Activated CD4-positive, alpha-beta T cell treated with anti-CD3 and anti-CD28 coated beads, Interleukin-2, amount 50 U/mL, for 4 hours (primary cell): ENCODE measurements around the gene GUCY1A1.

Source experiments
- DNase-seq, 2 experiments: peaks; one replicate each; pipeline ENCODE4 v3.0.0-alpha.2; 2020

Gene GUCY1A1

DNA sequence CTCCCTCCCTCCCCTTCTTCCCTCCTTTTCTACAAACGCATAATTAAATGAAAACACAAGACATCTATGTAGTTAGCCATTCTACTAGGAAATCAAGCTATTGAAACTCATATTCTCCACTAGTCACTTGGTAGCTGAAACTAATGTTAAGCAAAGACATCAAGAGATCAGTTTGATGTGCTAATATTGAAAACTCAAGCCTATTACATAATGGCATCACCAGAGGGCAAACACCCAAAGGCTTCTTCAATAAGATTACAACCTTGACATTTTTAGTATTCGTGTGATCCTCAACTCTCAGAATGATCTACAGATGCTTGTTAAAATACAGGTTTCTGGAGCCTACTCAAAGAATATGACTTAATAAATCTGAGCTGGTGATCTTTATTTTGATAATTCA is 6.2 kb upstream of the GUCY1A1 start:
- DNase-seq = no peak

- no peak for DNase-seq
Observed at GRCh38 chr4:155665054-155665453, 1.6 kb upstream of the GUCY1A1 start.

- no peak for DNase-seq
Observed at GRCh38 chr4:155667222-155667567, 547 bp downstream of the GUCY1A1 start.

GRCh38 chr4:155667568-155668511 is 1.2 kb downstream of the GUCY1A1 start:
- DNase-seq = no peak

GRCh38 chr4:155668707-155669220 is 2.1 kb downstream of the GUCY1A1 start:
- DNase-seq = no peak

DNA sequence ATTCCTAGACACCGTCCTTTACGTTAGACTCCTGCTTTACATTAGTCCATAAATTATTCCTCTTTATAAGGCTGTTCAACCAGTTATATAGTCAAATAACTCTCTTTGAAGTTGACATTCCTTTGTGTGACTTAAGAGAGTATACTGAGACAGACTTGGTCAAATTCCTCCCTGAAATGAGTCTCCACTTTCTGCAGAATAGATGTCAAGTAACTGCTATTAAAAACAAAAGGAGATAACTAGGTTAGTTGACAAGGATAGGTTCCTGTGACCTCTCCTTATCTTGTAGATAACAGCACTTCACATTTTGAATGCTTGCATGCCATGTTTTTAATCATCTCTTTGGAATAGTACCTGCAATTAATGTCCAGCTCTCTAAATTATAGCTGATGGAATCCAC is 5.7 kb downstream of the GUCY1A1 start:
- DNase-seq = no peak

DNA sequence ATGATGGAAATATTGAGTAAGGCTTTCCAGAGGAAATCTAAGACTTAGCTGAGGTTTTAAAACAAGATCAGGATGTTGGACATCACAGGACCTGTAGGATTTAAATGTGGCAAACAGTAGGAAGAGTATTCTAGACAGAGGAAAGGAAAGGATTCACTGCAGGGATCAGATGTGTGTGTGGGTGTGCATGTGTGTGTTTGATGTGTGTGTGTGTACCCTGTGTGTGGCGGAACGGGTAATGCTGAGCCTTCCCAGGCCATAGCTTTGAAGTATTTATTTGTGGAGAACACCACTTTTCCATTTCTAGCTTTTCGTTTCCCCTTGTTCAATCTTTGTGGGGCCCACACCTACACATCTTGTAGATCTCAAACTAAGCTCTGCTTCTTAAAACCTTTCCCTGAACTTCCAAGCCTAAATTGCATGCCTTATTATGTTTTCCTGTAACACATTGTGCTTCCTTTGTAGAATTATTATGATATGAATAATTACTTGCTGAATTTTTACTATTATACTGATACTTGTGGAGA is 6.9 kb downstream of the GUCY1A1 start:
- DNase-seq = no peak

- no peak for DNase-seq
Observed at GRCh38 chr4:155674669-155675071, 8.0 kb downstream of the GUCY1A1 start.

DNA sequence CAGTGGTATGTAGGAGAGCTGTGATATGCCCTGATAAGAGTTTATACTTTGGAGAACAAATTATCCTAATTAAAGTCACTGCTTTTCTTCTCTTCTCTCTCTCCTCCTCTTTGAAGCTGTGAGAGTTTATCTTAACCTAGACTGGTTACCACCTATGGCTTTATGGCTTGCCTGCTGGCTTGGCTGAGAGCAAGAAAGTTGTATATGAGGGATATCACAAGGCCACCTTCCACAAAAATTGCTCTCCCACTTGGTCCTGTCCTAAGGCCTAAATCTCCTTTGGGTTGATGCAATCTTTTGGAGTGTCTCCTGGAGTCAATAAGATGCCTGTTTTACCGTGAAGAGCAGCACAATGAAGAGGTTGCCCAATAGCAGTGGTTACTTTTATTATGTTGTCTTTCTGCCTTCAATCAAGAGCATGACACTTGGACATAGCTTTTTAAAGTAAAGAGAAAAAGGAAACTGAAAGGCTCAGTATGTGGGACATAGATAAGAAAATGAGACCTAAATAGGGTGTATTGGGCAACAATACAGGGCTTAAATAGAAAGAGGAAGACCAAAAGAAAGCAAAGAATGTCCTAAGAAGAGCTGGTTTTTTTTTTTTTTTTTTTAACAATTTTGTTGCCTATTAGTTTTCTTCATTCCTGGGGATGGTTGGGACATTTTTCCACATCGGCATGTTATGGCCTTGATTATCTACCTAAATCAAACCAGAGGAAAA is 9.2 kb downstream of the GUCY1A1 start:
- no peak for DNase-seq

- no peak for DNase-seq
Observed at GRCh38 chr4:155676430-155676825, 9.8 kb downstream of the GUCY1A1 start.

DNA sequence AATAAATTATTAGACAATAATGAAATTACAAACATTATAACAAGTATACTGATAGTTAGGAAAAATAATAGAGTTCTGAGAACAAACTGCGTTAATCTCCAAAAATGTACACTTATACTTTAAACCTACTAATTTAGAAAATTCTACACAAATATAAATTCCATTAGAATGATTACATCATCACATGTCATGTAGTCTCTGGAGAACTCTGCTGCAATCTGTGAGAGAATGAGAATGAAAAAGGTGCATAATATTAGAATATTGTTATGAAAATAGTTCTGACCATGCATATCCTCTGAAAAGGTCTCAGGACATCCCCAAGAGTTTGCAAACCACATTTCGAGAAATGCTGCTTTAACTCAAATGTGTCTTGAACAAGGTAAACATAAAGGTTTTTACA is 11.4 kb downstream of the GUCY1A1 start:
- DNase-seq = no peak

GRCh38 chr4:155679343-155679742 is 12.7 kb downstream of the GUCY1A1 start:
- no peak for DNase-seq

DNA sequence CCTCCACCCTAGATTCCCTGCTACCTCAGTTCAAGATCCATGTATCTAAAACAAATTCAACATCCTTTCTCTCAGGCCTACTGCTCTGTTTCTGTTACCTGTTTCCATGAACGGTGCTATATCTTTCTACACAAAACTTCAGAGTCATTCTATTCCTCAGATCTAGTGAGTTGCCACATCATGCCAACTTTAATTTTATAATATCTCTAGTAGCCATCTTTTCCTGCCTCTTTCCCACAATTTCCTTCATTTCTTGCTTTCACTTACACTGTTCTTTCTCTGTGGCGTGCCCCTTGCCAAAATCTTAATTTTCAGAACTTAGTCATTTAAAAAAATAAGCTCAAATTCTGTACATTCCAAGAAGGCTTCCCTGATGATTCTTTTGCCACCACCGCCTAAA is 15.2 kb downstream of the GUCY1A1 start:
- DNase-seq = no peak

DNA sequence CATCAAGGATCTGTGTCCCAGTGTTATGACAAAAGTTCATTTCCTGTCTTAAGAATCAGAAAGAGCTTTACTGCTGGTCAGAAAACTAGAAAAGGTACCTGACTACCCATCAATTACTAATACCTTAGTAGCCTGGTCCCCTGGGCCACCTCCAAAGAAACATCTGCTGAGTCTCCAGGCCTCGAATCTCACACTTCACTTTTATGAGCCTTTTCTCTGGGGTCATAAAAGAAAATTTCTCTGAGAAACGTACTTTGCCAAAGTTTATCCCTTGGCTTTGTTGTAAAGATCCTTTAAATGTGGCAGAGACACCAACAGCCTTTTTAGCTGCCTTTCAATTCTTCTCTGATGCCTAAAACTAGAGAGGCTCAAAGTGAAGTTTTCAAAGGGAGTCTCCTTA is 17.8 kb downstream of the GUCY1A1 start:
- no peak for DNase-seq

GRCh38 chr4:155684892-155685541 is 18.4 kb downstream of the GUCY1A1 start:
- no peak for DNase-seq

GRCh38 chr4:155687380-155687982 is 20.8 kb downstream of the GUCY1A1 start:
- DNase-seq = no peak

- DNase-seq = no peak
Observed at GRCh38 chr4:155688211-155688610, 21.6 kb downstream of the GUCY1A1 start.

DNA sequence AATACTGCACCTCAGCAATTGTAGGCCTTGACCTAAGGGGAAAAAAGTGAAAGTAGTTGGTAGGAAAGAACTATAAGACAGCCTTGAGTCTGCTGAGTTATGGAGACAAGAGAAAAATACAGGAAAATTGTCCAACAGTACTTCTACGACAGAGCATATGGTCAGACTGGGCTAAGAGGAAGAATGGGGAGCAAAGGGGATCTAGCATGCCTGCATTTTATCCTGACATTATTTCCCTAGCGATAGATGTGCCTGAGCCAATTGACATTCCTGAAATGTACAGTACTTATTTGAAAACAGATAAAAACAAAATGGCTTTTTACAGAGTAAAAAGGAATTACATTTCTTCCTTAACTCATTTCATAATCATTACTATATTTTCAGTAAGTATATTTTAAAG is 22.2 kb downstream of the GUCY1A1 start:
- DNase-seq = no peak

DNA sequence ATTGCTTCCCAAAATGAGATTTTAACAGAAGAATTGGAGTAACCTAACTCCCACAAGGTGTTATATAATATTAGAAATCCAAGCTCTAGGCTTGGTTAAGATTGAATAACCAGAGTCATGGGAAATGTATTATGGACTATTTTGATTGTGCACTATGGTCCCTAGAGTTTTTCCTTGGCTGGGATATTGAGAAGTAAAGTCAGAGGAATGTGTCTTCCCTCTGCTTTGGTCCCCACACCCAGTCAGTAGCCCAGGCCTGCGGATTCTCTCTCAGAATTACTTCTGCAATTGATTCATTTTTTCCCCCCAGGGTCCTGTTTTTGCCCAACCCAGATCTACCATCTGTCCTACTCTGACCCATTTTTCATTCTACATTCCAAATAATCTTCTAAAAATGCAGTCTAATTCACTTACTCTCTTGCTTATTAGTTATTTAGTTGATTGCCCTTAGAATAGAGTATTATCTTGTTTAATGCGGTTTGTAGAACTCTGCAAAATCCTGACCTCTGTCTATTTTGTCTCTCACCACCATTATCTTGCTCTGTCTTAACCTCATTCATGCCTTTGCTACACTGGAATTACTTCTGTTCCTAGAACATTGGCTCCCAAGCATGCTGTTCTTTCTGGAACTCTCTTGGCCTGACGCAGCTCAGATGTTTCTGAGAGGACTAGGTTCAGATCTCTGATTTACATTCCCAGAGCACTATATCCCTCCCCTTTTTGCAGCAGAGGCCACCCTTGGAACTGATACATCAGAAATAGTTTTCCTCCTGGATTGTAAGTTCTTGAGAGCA is 23.6 kb downstream of the GUCY1A1 start:
- no peak for DNase-seq

- DNase-seq = no peak
Observed at GRCh38 chr4:155692361-155692760, 25.7 kb downstream of the GUCY1A1 start.

- no peak for DNase-seq
Observed at GRCh38 chr4:155693015-155693663, 26.5 kb downstream of the GUCY1A1 start.
